WTC11 (cell line): Measurements from ENCODE around the gene GJC3. TPM values are rescaled to one million over a fixed set of nuclear protein-coding genes. Genes with fewer than 3 reads are reported as not detected.

Experiments used
- ATAC-seq: fragments of 200-7000 bp; cut with Tn5 transposase; 2 replicates; pipeline ENCODE4 v1.10.0; 2021; ENCODE audit warnings: mild to moderate bottlenecking, moderate library complexity
- CTCF ChIA-PET: fragments of 300-600 bp; sonication (Branson Sonifier 250); formaldehyde crosslinking; loops from one replicate; lab custom pipeline; 2021; ENCODE audit warnings: antibody characterized with exemption; lab: Charles Lee
- POLR2A ChIA-PET: fragments of 350-600 bp; sonication (Branson Sonifier 250); formaldehyde crosslinking; loops from one replicate; lab custom pipeline; 2021; ENCODE audit warnings: antibody characterized with exemption; lab: Charles Lee
- DNase-seq: peaks from one replicate; pipeline ENCODE4 v3.0.0; 2021; ENCODE audit warnings: low spot score
- H3K27ac Mint-ChIP-seq: 2 replicates; pipeline ENCODE4 v1.8.0; 2021; ENCODE audit warnings: mixed read lengths
- H3K27me3 Mint-ChIP-seq: 2 replicates; pipeline ENCODE4 v1.8.0; 2021; ENCODE audit warnings: low read depth, mild to moderate bottlenecking, moderate library complexity, mixed read lengths
- H3K36me3 Mint-ChIP-seq: 2 replicates; pipeline ENCODE4 v1.8.0; 2021; ENCODE audit warnings: mixed read lengths
- H3K4me1 Mint-ChIP-seq: 2 replicates; pipeline ENCODE4 v1.8.0; 2022; ENCODE audit warnings: mixed read lengths
- H3K4me3 Mint-ChIP-seq: 2 replicates; pipeline ENCODE4 v1.8.0; 2021; ENCODE audit warnings: mild to moderate bottlenecking, moderate library complexity, mixed read lengths
- H3K9me3 Mint-ChIP-seq: 2 replicates; pipeline ENCODE4 v1.8.0; 2021; ENCODE audit warnings: mixed read lengths
- CREM ChIP-seq: sonication (generic); formaldehyde crosslinking; IDR thresholded peaks from 2 replicates; pipeline ENCODE4 v1.8.1; 2022; ENCODE audit warnings: mild to moderate bottlenecking, missing genetic modification reagents, moderate library complexity
- ELF4 ChIP-seq: sonication (generic); formaldehyde crosslinking; IDR thresholded peaks from 2 replicates; pipeline ENCODE4 v1.8.1; 2022; ENCODE audit warnings: low read depth, mild to moderate bottlenecking, moderate library complexity, missing genetic modification reagents
- ETV6 ChIP-seq: sonication (generic); formaldehyde crosslinking; IDR thresholded peaks from 2 replicates; pipeline ENCODE4 v1.8.1; 2022; ENCODE audit warnings: mild to moderate bottlenecking, missing genetic modification reagents
- FOXP1 ChIP-seq: sonication (generic); formaldehyde crosslinking; IDR thresholded peaks from 2 replicates; pipeline ENCODE4 v1.8.0; 2022; ENCODE audit warnings: missing genetic modification reagents, mild to moderate bottlenecking, moderate library complexity, borderline replicate concordance
- GABPB1 ChIP-seq: sonication (generic); formaldehyde crosslinking; IDR thresholded peaks from 2 replicates; pipeline ENCODE4 v1.8.1; 2023; ENCODE audit warnings: mild to moderate bottlenecking, missing genetic modification reagents
- MYBL2 ChIP-seq: sonication (generic); formaldehyde crosslinking; IDR thresholded peaks from 2 replicates; pipeline ENCODE4 v1.8.1; 2023; ENCODE audit warnings: mild to moderate bottlenecking, moderate library complexity, missing genetic modification reagents
- NR1H2 ChIP-seq: sonication (generic); formaldehyde crosslinking; IDR thresholded peaks from 2 replicates; pipeline ENCODE4 v1.9.0; 2021; ENCODE audit warnings: mild to moderate bottlenecking, moderate library complexity, missing genetic modification reagents
- OVOL2 ChIP-seq: fragments of 250-450 bp; sonication (Bioruptor Pico); IDR thresholded peaks from 2 replicates; pipeline ENCODE4 v1.9.0; 2021; ENCODE audit warnings: mild to moderate bottlenecking, borderline replicate concordance
- PRRX2 ChIP-seq: fragments of 250-450 bp; sonication (Bioruptor Pico); IDR thresholded peaks from 2 replicates; pipeline ENCODE4 v1.8.0; 2021; ENCODE audit warnings: mild to moderate bottlenecking
- SMAD3 ChIP-seq: sonication (generic); formaldehyde crosslinking; IDR thresholded peaks from 2 replicates; pipeline ENCODE4 v1.8.0; 2022; ENCODE audit warnings: missing genetic modification reagents, mild to moderate bottlenecking, borderline replicate concordance
- SP1 ChIP-seq: sonication (generic); formaldehyde crosslinking; conservative IDR thresholded peaks from 2 replicates; pipeline ENCODE4 v1.8.1; 2022; ENCODE audit warnings: missing genetic modification reagents
- TEAD1 ChIP-seq: sonication (generic); formaldehyde crosslinking; IDR thresholded peaks from 2 replicates; pipeline ENCODE4 v1.8.0; 2022; ENCODE audit warnings: mild to moderate bottlenecking, missing genetic modification reagents
- TEAD4 ChIP-seq: sonication (generic); formaldehyde crosslinking; IDR thresholded peaks from 2 replicates; pipeline ENCODE4 v1.8.0; 2022; ENCODE audit warnings: mild to moderate bottlenecking, missing genetic modification reagents
- ZNF219 ChIP-seq: sonication (generic); formaldehyde crosslinking; IDR thresholded peaks from 2 replicates; pipeline ENCODE4 v1.8.0; 2023; ENCODE audit warnings: missing genetic modification reagents, mild to moderate bottlenecking, borderline replicate concordance
- ZNF396 ChIP-seq: fragments of 250-450 bp; sonication (Bioruptor Pico); IDR thresholded peaks from 2 replicates; pipeline ENCODE4 v1.8.0; 2021; ENCODE audit warnings: mild to moderate bottlenecking, moderate library complexity, borderline replicate concordance
- ZNF416 ChIP-seq: fragments of 250-450 bp; sonication (Bioruptor Pico); IDR thresholded peaks from 2 replicates; pipeline ENCODE4 v1.9.0; 2021; ENCODE audit warnings: mild to moderate bottlenecking, inconsistent platforms
- ZNF423 ChIP-seq: fragments of 250-450 bp; sonication (Bioruptor Pico); IDR thresholded peaks from 2 replicates; pipeline ENCODE4 v2.1.2; 2022; ENCODE audit warnings: mild to moderate bottlenecking, moderate library complexity
- ZNF671 ChIP-seq: fragments of 250-450 bp; sonication (Bioruptor Pico); IDR thresholded peaks from 2 replicates; pipeline ENCODE4 v1.8.0; 2021; ENCODE audit warnings: mild to moderate bottlenecking
- total RNA-seq: library from RNA; stranded (reverse); gene quantifications from 3 replicates; pipeline ENCODE4 v1.2.3, GENCODE V29; 2021
- TF ChIP-seq, protein P1 (sequence below): sonication (generic); formaldehyde crosslinking; IDR thresholded peaks from 2 replicates; pipeline ENCODE4 v1.8.1; 2022; ENCODE audit warnings: low read depth, mild to moderate bottlenecking, moderate library complexity, missing genetic modification reagents, borderline replicate concordance
- TF ChIP-seq, protein P2 (sequence below): sonication (generic); formaldehyde crosslinking; IDR thresholded peaks from 2 replicates; pipeline ENCODE4 v1.8.1; 2023; ENCODE audit warnings: mild to moderate bottlenecking, missing genetic modification reagents, moderate library complexity
- TF ChIP-seq, protein P3 (sequence below): sonication (generic); formaldehyde crosslinking; IDR thresholded peaks from 2 replicates; pipeline ENCODE4 v1.8.1; 2023; ENCODE audit warnings: mild to moderate bottlenecking, missing genetic modification reagents, moderate library complexity
- TF ChIP-seq, protein P4 (sequence below): fragments of 250-450 bp; sonication (Bioruptor Pico); IDR thresholded peaks from 2 replicates; pipeline ENCODE4 v1.9.0; 2021; ENCODE audit warnings: mild to moderate bottlenecking, borderline replicate concordance
- TF ChIP-seq, protein P5 (sequence below): fragments of 250-450 bp; sonication (Bioruptor Pico); IDR thresholded peaks from 2 replicates; pipeline ENCODE4 v1.9.0; 2021; ENCODE audit warnings: moderate library complexity, mild to moderate bottlenecking, inconsistent platforms, borderline replicate concordance
- TF ChIP-seq, protein P6 (sequence below): sonication (generic); formaldehyde crosslinking; conservative IDR thresholded peaks from 2 replicates; pipeline ENCODE4 v1.8.1; 2022; ENCODE audit warnings: mild to moderate bottlenecking, missing genetic modification reagents
- TF ChIP-seq, protein P7 (sequence below): sonication (generic); formaldehyde crosslinking; IDR thresholded peaks from 2 replicates; pipeline ENCODE4 v1.8.0; 2022; ENCODE audit warnings: mild to moderate bottlenecking, missing genetic modification reagents
- TF ChIP-seq, protein P8 (sequence below): sonication (generic); formaldehyde crosslinking; IDR thresholded peaks from 2 replicates; pipeline ENCODE4 v1.8.0; 2023; ENCODE audit warnings: missing genetic modification reagents
- TF ChIP-seq, protein P9 (sequence below): sonication (generic); formaldehyde crosslinking; IDR thresholded peaks from 2 replicates; pipeline ENCODE4 v1.8.0; 2022; ENCODE audit warnings: mild to moderate bottlenecking, missing genetic modification reagents

The GJC3 gene
- total RNA-seq, 1 experiment from 2014 or later: 2.9 TPM

DNA sequence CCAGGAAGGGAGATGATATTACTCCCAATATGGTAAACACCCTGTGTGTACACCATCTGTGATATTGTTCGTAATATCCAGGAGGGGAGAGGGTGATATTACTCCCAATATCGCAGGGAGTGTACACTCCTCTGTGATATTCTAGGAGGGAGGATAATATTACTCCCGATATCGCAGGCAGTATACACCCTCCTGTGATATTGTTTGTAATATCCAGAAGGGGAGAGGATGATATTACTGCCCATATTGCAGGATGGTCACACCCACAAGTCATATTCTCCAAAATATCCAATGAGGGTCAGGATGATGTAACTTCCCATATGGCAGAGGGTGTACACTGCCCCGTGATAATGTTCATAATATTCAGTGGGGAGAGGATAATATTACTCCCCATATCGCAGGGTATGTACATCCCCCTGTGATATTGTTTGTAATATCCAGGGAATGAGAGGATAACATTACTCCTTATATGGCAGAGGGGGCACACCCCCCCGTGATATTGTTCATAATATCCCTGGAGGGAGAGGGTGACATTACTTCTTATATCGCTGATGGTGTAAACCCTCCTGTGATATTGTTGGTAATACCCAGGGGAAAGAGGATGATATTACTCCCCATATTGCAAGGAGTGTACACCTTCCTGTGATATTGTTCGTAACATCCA is 29.3 kb upstream of the GJC3 start:
- POLR2A ChIA-PET: no interaction called here

DNA sequence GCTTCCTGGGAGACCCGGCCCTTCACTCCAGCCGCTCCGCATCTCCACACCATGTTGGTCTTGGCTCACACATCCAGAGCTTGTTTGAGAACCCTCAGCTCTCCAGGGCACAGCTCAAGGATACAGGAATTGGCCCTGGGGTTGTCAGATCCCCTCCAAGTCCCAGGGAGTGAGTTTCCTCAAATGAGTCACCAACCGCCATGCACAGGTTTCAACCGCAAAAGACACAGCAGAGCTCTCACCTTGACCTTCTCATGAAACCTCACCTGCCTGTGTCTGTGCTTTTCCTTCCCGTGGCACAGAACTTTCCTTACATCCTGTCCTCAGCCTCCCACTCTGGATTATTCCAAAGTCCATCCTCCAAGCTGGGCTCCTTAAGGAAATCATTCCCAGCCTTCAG is 25.8 kb upstream of the GJC3 start:
- DNase-seq (no peak), ATAC-seq (no peak)
- Mint-ChIP-seq H3K27ac (no peak overlapping the region), H3K27me3 (peaks cover 35% of the 10 kb centered on the region), H3K9me3 (peaks cover 37% of the 10 kb centered on the region), H3K36me3 (peaks cover 18% of the 10 kb centered on the region), H3K4me3 (no peak overlapping the region), H3K4me1 (peaks cover 3% of the 10 kb centered on the region; the same call in 1 of the 2 replicates)
- ChIA-PET CTCF (interaction anchor here (0.7 to 1.7 kb wide), 6 partner anchors 24 to 159 kb away, joined by 3 to 4 read pairs (median 4); partner anchors contain the start of gene GJC3), POLR2A (interaction anchor here (1.0 kb wide), 1 partner anchor 192 kb away, joined by 3 read pairs; no protein-coding TSS in a partner anchor)
- TF ChIP-seq, protein P1, sequence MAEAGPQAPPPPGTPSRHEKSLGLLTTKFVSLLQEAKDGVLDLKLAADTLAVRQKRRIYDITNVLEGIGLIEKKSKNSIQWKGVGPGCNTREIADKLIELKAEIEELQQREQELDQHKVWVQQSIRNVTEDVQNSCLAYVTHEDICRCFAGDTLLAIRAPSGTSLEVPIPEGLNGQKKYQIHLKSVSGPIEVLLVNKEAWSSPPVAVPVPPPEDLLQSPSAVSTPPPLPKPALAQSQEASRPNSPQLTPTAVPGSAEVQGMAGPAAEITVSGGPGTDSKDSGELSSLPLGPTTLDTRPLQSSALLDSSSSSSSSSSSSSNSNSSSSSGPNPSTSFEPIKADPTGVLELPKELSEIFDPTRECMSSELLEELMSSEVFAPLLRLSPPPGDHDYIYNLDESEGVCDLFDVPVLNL (CRISPR knock-in tag): no peak
- TF ChIP-seq ZNF219 (CRISPR knock-in tag) (no peak), ELF4 (no peak), NR1H2 (no peak), TEAD1 (CRISPR knock-in tag) (no peak), GABPB1 (CRISPR knock-in tag) (no peak), ZNF416 (CRISPR knock-in tag) (no peak), OVOL2 (no peak)
- TF ChIP-seq, protein P2, sequence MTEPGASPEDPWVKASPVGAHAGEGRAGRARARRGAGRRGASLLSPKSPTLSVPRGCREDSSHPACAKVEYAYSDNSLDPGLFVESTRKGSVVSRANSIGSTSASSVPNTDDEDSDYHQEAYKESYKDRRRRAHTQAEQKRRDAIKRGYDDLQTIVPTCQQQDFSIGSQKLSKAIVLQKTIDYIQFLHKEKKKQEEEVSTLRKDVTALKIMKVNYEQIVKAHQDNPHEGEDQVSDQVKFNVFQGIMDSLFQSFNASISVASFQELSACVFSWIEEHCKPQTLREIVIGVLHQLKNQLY (CRISPR knock-in tag): no peak
- TF ChIP-seq, protein P3, sequence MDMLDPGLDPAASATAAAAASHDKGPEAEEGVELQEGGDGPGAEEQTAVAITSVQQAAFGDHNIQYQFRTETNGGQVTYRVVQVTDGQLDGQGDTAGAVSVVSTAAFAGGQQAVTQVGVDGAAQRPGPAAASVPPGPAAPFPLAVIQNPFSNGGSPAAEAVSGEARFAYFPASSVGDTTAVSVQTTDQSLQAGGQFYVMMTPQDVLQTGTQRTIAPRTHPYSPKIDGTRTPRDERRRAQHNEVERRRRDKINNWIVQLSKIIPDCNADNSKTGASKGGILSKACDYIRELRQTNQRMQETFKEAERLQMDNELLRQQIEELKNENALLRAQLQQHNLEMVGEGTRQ (CRISPR knock-in tag): no peak
- TF ChIP-seq, protein P4, sequence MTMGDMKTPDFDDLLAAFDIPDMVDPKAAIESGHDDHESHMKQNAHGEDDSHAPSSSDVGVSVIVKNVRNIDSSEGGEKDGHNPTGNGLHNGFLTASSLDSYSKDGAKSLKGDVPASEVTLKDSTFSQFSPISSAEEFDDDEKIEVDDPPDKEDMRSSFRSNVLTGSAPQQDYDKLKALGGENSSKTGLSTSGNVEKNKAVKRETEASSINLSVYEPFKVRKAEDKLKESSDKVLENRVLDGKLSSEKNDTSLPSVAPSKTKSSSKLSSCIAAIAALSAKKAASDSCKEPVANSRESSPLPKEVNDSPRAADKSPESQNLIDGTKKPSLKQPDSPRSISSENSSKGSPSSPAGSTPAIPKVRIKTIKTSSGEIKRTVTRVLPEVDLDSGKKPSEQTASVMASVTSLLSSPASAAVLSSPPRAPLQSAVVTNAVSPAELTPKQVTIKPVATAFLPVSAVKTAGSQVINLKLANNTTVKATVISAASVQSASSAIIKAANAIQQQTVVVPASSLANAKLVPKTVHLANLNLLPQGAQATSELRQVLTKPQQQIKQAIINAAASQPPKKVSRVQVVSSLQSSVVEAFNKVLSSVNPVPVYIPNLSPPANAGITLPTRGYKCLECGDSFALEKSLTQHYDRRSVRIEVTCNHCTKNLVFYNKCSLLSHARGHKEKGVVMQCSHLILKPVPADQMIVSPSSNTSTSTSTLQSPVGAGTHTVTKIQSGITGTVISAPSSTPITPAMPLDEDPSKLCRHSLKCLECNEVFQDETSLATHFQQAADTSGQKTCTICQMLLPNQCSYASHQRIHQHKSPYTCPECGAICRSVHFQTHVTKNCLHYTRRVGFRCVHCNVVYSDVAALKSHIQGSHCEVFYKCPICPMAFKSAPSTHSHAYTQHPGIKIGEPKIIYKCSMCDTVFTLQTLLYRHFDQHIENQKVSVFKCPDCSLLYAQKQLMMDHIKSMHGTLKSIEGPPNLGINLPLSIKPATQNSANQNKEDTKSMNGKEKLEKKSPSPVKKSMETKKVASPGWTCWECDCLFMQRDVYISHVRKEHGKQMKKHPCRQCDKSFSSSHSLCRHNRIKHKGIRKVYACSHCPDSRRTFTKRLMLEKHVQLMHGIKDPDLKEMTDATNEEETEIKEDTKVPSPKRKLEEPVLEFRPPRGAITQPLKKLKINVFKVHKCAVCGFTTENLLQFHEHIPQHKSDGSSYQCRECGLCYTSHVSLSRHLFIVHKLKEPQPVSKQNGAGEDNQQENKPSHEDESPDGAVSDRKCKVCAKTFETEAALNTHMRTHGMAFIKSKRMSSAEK (CRISPR knock-in tag): no peak
- TF ChIP-seq, protein P5, sequence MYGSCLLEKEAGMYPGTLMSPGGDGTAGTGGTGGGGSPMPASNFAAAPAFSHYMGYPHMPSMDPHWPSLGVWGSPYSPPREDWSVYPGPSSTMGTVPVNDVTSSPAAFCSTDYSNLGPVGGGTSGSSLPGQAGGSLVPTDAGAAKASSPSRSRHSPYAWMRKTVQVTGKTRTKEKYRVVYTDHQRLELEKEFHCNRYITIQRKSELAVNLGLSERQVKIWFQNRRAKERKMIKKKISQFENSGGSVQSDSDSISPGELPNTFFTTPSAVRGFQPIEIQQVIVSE (CRISPR knock-in tag): no peak
- TF ChIP-seq, protein P6, sequence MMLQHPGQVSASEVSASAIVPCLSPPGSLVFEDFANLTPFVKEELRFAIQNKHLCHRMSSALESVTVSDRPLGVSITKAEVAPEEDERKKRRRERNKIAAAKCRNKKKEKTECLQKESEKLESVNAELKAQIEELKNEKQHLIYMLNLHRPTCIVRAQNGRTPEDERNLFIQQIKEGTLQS (CRISPR knock-in tag): no peak
- TF ChIP-seq, protein P7, sequence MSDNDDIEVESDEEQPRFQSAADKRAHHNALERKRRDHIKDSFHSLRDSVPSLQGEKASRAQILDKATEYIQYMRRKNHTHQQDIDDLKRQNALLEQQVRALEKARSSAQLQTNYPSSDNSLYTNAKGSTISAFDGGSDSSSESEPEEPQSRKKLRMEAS (CRISPR knock-in tag): no peak

More for the DNA sequence above, 29.3 kb upstream of the GJC3 start:
- Mint-ChIP-seq H3K4me3 (no peak overlapping the region), H3K9me3 (peaks cover 23% of the 10 kb centered on the region), H3K36me3 (no peaks in the 10 kb centered on the region), H3K27me3 (peaks cover 40% of the 10 kb centered on the region), H3K27ac (no peak overlapping the region), H3K4me1 (peaks cover 3% of the 10 kb centered on the region; the same call in 1 of the 2 replicates)
- CTCF ChIA-PET: no interaction called here
- TF ChIP-seq ZNF396 (no peak), MYBL2 (CRISPR knock-in tag) (no peak), ZNF671 (CRISPR knock-in tag) (no peak), CREM (CRISPR knock-in tag) (no peak), SP1 (CRISPR knock-in tag) (no peak), PRRX2 (CRISPR knock-in tag) (no peak), ZNF423 (CRISPR knock-in tag) (no peak), ETV6 (CRISPR knock-in tag) (no peak), TEAD4 (CRISPR knock-in tag) (no peak), ZNF416 (CRISPR knock-in tag) (no peak), FOXP1 (no peak), SMAD3 (CRISPR knock-in tag) (no peak)
- TF ChIP-seq, protein P8, sequence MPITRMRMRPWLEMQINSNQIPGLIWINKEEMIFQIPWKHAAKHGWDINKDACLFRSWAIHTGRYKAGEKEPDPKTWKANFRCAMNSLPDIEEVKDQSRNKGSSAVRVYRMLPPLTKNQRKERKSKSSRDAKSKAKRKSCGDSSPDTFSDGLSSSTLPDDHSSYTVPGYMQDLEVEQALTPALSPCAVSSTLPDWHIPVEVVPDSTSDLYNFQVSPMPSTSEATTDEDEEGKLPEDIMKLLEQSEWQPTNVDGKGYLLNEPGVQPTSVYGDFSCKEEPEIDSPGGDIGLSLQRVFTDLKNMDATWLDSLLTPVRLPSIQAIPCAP (CRISPR knock-in tag): no peak
- TF ChIP-seq, protein P9, sequence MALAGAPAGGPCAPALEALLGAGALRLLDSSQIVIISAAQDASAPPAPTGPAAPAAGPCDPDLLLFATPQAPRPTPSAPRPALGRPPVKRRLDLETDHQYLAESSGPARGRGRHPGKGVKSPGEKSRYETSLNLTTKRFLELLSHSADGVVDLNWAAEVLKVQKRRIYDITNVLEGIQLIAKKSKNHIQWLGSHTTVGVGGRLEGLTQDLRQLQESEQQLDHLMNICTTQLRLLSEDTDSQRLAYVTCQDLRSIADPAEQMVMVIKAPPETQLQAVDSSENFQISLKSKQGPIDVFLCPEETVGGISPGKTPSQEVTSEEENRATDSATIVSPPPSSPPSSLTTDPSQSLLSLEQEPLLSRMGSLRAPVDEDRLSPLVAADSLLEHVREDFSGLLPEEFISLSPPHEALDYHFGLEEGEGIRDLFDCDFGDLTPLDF (CRISPR knock-in tag): no peak
- TF ChIP-seq, protein P5 (CRISPR knock-in tag): no peak
- DNase-seq: no peak
- ATAC-seq: no peak
